K562 (cell line): ENCODE results near the gene TMEM139. TPM values are rescaled to one million over a fixed set of nuclear protein-coding genes. Genes with fewer than 3 reads are reported as not detected.

Source experiments
- C11orf30 ChIP-seq: fragments of 450-650 bp; IDR thresholded peaks from 2 replicates; pipeline ENCODE4 v1.6.1; 2016; ENCODE audit warnings: low read depth, mild to moderate bottlenecking
- EGR1 ChIP-seq: fragments of 450-650 bp; conservative IDR thresholded peaks from 2 replicates; pipeline ENCODE4 v1.6.1; 2017; ENCODE audit warnings: mild to moderate bottlenecking
- EHMT2 ChIP-seq: fragments of 450-650 bp; IDR thresholded peaks from 2 replicates; pipeline ENCODE4 v1.6.1; 2018; ENCODE audit warnings: antibody characterized with exemption
- EZH2 ChIP-seq: IDR thresholded peaks from 2 replicates; pipeline ENCODE4 v1.6.1; 2012; ENCODE audit warnings: low read depth, mild to moderate bottlenecking, inconsistent platforms, low read length, borderline replicate concordance
- MEIS2 ChIP-seq: fragments of 450-650 bp; IDR thresholded peaks from 2 replicates; pipeline ENCODE4 v1.6.1; 2014; ENCODE audit warnings: mild to moderate bottlenecking; ENCODE audit not compliant: partially characterized antibody
- NCOR1 ChIP-seq: fragments of 450-650 bp; IDR thresholded peaks from 2 replicates; pipeline ENCODE4 v1.6.1; 2016; ENCODE audit warnings: mild to moderate bottlenecking, moderate library complexity
- SMARCB1 ChIP-seq: IDR thresholded peaks from 2 replicates; pipeline ENCODE4 v1.6.1; 2011; ENCODE audit warnings: improper control_type of control experiment, low read depth; ENCODE audit not compliant: insufficient read length
- ZNF165 ChIP-seq: fragments of 250-450 bp; sonication (Bioruptor Pico); IDR thresholded peaks from 2 replicates; pipeline ENCODE4 v1.4.0; 2020; ENCODE audit warnings: borderline replicate concordance
- polyA plus RNA-seq, 8 experiments: library from polyadenylated mRNA; depleted of rRNA in 4 of 8; stranded (reverse) in 5 of 8; unstranded in 3 of 8; fragments of >200 nt; fragmentation: Nextera tagmentation in 2 of 8; fragmentation: Illumina TruSeq in 1 of 8; extraction: Ambion mirVana in 2 of 8; extraction: Trizol in 1 of 8; gene quantifications; 2 replicates each; pipeline versions ENCODE4 v1.2.1 to v1.2.3, GENCODE V29; 2011 to 2014; ENCODE audit warnings: inconsistent platforms in 1 of 8, missing spikeins in 1 of 8
- total RNA-seq, 7 experiments: library from RNA; depleted of rRNA in 6 of 7; stranded (reverse); fragments of >200 nt in 6 of 7; fragmentation: Illumina TruSeq in 2 of 7; extraction: Trizol in 2 of 7; gene quantifications; 2 replicates each; pipeline versions ENCODE4 v1.2.1 to v1.2.3, GENCODE V29; 2011 to 2021; ENCODE audit warnings: low replicate concordance in 1 of 7
- TF ChIP-seq, protein P1 (sequence below), 2 experiments: IDR thresholded peaks; 2 replicates each; pipeline ENCODE4 v1.6.1; 2011; ENCODE audit warnings: borderline replicate concordance in 1 of 2, control low read depth in 1 of 2, low read depth in 1 of 2, low read length in 1 of 2, mild to moderate bottlenecking in 1 of 2, mixed read lengths in 1 of 2, moderate library complexity in 1 of 2; ENCODE audit not compliant: insufficient read depth in 1 of 2, insufficient read length in 1 of 2, poor library complexity in 1 of 2, severe bottlenecking in 1 of 2; ENCODE audit errors: extremely low read depth in 1 of 2
- TF ChIP-seq, protein P2 (sequence below): fragments of 250-450 bp; sonication (Bioruptor Pico); IDR thresholded peaks from 2 replicates; pipeline ENCODE4 v1.8.0; 2021; ENCODE audit warnings: moderate library complexity, mild to moderate bottlenecking, inconsistent platforms
- TF ChIP-seq, protein P3 (sequence below): fragments of 450-650 bp; IDR thresholded peaks from 2 replicates; pipeline ENCODE4 v1.6.1; 2017; ENCODE audit warnings: antibody characterized with exemption
- TF ChIP-seq, protein P4 (sequence below): sonication (generic); formaldehyde crosslinking; IDR thresholded peaks from 2 replicates; pipeline ENCODE4 v1.8.0; 2022; ENCODE audit warnings: mild to moderate bottlenecking, low read depth, missing genetic modification reagents
- TF ChIP-seq, protein P5 (sequence below): conservative IDR thresholded peaks from 2 replicates; pipeline ENCODE4 v1.6.1; 2011; ENCODE audit warnings: low read depth, mild to moderate bottlenecking, low read length; ENCODE audit not compliant: control insufficient read depth

TMEM139 gene
- total and polyA plus RNA-seq, 9 of the 15 experiments (the other 6 are each of a cell fraction or from before 2014, with no cell fraction given): 0.27 to 1.8 (median 0.79) TPM

DNA sequence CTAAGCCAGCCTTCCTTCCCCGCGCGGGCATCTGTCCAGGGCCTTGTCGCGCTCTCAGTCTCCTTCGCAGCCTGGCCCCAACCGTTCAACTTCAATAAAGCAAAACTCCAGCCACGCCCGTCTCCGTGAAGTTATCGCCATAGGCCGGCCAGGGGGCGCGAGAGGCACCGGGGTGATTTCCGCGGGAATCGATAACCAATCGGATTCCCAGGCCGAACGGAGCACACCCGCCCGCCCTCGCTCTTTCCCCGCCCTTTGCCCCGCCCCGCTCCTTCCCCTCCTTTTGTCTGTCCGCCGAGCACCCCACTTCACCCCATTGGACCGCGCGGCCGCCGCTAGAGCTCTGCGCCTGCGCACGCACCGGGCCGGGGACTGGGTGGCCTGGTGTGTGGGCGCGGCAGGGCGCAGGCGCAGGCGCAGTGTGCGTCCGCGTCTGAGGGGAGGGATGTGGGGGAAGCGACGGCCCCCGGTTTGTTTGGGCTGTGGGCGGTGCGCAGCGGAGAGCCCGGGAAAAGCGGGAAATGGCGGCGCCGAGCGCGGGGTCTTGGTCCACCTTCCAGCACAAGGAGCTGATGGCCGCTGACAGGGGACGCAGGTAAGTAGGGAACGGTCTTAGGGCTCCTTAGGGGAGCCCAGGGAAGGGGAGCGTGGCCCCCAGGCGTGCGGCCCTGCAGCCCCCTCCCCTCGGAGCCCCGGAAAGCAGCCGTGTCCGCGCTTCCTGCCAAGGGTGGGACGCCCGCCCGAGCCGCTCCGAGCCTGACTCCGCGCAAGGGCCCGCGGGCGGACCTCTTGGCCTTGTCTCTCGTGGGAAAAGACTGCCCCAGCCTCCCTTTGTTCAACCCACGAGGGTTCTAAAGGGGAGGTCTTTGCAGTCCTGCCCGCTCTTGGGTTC is 3.4 kb downstream of the TMEM139 start, which contains the start of gene CASP2 (continued):
- TF ChIP-seq, protein P1, sequence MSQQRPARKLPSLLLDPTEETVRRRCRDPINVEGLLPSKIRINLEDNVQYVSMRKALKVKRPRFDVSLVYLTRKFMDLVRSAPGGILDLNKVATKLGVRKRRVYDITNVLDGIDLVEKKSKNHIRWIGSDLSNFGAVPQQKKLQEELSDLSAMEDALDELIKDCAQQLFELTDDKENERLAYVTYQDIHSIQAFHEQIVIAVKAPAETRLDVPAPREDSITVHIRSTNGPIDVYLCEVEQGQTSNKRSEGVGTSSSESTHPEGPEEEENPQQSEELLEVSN (IDR thresholded peaks at IDR 0.05; ENCODE audit: borderline replicate concordance in 1 of 2, extremely low read depth in 1 of 2, insufficient read depth in 1 of 2, insufficient read length in 1 of 2, low read depth in 1 of 2, low read length in 1 of 2, poor library complexity in 1 of 2, severe bottlenecking in 1 of 2): peak; percentile 99 to 100
- TF ChIP-seq ZNF165 (CRISPR knock-in tag): 0 out of 2 replicates have a peak, but pooled peaks have one; percentile 65
- TF ChIP-seq EHMT2: peak; percentile 62; the same call in 1 of the 2 replicates
- TF ChIP-seq SMARCB1: no peak
- TF ChIP-seq, protein P2, sequence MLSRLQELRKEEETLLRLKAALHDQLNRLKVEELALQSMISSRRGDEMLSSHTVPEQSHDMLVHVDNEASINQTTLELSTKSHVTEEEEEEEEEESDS (CRISPR knock-in tag): no peak
- no peak for TF ChIP-seq C11orf30
- TF ChIP-seq EZH2: no peak
- peak; percentile 99 for TF ChIP-seq MEIS2
- peak; percentile 98 for TF ChIP-seq EGR1
- TF ChIP-seq, protein P3, sequence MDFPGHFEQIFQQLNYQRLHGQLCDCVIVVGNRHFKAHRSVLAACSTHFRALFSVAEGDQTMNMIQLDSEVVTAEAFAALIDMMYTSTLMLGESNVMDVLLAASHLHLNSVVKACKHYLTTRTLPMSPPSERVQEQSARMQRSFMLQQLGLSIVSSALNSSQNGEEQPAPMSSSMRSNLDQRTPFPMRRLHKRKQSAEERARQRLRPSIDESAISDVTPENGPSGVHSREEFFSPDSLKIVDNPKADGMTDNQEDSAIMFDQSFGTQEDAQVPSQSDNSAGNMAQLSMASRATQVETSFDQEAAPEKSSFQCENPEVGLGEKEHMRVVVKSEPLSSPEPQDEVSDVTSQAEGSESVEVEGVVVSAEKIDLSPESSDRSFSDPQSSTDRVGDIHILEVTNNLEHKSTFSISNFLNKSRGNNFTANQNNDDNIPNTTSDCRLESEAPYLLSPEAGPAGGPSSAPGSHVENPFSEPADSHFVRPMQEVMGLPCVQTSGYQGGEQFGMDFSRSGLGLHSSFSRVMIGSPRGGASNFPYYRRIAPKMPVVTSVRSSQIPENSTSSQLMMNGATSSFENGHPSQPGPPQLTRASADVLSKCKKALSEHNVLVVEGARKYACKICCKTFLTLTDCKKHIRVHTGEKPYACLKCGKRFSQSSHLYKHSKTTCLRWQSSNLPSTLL: no peak
- TF ChIP-seq, protein P4, sequence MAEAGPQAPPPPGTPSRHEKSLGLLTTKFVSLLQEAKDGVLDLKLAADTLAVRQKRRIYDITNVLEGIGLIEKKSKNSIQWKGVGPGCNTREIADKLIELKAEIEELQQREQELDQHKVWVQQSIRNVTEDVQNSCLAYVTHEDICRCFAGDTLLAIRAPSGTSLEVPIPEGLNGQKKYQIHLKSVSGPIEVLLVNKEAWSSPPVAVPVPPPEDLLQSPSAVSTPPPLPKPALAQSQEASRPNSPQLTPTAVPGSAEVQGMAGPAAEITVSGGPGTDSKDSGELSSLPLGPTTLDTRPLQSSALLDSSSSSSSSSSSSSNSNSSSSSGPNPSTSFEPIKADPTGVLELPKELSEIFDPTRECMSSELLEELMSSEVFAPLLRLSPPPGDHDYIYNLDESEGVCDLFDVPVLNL: peak; percentile 86
- TF ChIP-seq NCOR1: no peak
- TF ChIP-seq, protein P5, sequence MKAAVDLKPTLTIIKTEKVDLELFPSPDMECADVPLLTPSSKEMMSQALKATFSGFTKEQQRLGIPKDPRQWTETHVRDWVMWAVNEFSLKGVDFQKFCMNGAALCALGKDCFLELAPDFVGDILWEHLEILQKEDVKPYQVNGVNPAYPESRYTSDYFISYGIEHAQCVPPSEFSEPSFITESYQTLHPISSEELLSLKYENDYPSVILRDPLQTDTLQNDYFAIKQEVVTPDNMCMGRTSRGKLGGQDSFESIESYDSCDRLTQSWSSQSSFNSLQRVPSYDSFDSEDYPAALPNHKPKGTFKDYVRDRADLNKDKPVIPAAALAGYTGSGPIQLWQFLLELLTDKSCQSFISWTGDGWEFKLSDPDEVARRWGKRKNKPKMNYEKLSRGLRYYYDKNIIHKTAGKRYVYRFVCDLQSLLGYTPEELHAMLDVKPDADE: peak; percentile 85
